ENCODE measurements around the gene BBS5.

GRCh38 chr2:169462896-169463695 is 16.2 kb upstream of the BBS5 start:
- TF ChIP-seq CTCF (IDR thresholded peaks at IDR 0.05) (no peak), ZFX (IDR thresholded peaks at IDR 0.05; ENCODE audit: borderline replicate concordance) (no peak)
